Colon (tissue), 2 donors: Measurements from ENCODE around the gene IPO11.
"Not testable (repeated sequence)": the region's sequence is repeated elsewhere in the genome, so short reads cannot be mapped to it uniquely, and the experiment has no call there.

ENCODE experiments used
- FAIRE-seq: peaks from 2 replicates; lab custom pipeline; 2012; peaks lifted over from hg19 to GRCh38; lab: Jason Lieb, UNC
- donor health status: control.
- donor health status: control.

IPO11 gene

DNA sequence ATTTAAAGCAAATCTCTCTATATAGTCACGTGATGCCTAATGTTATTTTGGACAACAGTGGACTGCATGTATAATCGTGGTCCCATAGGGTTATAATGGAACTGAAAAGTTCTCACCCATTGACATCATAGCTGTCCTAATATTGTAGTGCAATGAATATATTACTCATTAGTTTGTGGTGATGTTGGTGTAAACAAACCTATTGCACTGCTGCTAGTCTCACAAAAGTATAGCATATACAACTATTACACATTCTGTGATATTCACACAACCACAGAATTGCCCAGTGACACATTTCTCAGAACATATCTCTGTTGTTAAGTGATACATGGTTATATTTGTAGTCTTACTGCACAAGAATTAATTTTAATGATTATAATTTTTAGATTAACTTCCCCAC is 37.7 kb downstream of the IPO11 start:
- FAIRE-seq: no peak

DNA sequence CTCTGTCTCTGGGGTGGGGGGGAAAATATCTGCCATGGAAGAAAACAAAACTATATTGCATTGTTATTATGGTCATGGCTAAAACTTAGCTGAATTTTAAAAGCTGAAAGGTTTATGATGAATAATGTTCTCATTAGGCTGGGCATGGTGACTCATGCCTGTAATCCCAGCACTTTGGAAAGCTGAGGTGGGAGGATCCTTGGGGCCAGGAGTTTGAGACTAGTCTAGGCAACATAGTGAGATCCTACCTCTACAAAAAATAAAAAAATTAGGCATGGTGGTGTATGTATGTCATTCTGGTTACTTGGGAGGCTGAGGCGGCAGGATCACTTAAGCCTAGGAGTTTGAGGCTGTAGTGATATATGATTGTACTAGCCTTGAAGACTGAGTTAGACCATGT is 44.5 kb downstream of the IPO11 start:
- no peak for FAIRE-seq

GRCh38 chr5:62460578-62460983 is 48.0 kb downstream of the IPO11 start:
- FAIRE-seq: peak; percentile 62

- FAIRE-seq: no peak
These were observed 49.0 kb downstream of the IPO11 start for GRCh38 chr5:62461561-62461960.

DNA sequence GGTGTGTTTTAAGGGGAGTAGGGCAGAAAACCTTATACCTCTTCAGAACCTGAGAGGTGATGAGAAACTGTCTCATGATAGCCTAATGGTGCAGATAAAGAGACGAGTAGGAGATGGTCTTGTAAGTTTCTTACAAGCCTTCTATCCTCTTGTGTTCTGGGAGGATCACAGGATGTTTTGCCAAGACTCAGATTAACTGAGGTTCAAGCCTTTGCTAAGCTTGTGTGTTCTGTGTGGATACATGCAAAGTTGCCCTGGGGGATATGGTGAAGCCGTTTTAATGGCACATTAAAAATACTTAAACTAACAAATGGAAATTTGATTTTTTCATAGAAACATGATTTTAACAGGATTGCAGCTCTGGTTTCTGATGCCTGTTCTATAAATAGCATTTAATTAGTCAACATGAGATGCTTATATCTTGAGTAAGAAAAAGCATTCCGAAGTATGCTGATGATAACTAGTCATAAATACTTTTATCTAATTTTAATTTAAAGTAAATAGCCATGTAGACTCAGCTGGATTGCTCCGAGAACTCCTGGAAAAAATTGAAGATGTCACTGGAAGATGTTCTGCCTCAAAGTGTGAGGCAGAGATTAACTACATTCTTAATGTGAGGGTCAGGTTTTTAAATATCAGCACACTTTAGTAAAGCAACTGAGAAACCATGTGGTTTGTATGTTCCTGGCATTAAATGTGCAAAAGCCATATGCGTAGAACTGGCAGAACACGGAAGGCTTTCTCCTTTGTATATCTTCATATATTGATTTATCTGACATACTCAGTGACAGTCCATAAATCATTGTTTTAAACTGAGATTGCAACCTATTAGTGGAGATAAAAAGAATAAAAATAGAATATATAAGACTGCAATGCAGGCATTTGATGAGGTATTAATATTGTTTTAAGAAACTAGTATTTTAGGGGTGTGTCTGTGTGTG is 53.7 kb downstream of the IPO11 start:
- no peak for FAIRE-seq

DNA sequence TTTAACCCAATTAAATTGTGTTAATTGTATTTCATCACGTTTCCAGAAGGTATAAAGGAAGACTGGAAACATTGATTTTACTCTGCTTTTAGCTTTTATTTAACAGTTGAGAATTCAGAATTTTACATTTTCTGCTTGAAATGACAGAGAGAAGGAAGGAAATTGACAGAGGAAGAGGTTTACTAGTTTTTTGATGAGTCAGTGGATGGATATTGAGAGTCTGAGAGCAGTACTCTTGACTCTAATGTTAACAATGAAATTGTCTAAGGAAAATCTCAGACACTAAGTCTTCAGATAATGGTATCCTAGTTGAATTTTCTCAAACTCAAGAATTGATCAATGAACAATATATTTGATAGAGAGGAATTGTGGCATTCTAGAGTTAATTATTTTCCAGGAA is 60.6 kb downstream of the IPO11 start:
- FAIRE-seq: no peak

DNA sequence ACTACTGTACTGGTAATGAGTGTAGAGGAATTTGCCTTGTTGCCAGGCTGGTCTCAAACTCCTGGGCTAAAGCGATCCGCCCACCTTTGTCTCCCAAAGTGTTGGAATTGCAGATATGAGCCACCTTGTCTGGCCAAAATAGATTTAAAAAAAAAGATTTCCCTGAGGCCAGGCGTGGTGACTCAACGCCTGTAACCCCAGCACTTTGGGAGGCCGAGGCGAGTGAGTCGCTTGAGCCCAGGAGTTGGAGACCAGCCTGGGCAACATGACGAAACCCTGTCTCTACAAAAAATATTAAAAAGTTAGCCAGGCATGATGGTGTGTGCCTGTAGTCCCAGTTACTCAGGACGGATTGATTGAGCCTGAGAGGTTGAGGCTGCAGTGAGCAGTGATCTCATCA is 62.5 kb downstream of the IPO11 start:
- FAIRE-seq: no peak

DNA sequence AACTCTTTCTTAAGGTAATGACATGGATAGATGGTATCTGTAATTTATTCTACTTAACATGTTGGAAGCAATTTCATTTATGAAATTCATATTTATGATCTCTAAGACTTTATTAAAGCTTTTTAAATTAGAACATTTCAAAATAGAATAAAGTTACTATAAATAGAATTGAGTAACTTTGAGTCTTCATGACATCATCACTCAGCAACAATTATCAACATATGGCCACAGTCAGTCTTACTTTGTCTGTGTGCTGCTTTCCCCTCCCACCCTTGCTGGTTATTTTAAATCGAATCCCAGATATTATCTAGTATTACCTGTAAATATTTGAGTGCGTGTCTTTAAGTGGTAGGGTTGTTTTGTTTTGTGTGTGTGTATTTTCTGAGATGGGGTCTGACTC is 65.2 kb downstream of the IPO11 start:
- FAIRE-seq: peak; percentile 45

DNA sequence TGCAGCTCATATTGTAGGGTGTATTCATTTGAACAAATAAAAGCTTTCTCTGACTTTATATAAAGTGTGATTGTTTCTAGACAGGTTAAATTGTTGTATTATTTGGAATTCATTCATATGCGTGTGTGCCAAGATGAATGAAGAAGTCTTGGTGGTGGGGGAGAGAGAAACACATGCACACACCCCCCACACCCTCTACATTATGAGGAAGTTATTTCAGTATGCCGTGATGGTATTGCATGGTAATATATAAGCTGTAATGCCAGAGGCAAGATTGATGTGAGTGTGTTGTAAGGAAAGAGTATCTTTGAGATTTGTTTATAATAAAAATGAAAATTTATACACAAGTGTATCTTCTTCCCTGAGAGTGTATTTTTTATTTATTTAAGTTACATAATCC is 71.0 kb downstream of the IPO11 start:
- no peak for FAIRE-seq

DNA sequence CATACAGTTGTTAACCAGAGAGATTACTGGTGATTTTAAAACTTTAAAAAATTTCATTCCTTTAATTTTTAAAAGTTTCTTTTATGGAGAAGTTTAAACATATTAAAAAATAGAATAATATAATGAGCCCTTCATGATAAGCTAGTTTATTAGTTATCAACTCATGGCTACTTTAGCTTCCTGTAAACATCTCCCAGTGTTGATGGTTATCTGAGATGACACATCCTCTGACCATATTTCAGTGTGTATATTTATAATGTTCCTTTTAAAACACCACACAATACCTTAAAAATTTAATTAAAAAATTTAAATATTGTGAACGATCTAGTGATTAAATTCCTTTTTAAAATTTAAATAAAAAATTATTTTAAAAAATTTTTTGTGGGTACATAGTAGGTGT is 74.1 kb downstream of the IPO11 start:
- peak; percentile 45 for FAIRE-seq

- no peak for FAIRE-seq
These were observed 76.0 kb downstream of the IPO11 start for GRCh38 chr5:62488531-62488930.

- FAIRE-seq: no peak
These were observed 76.9 kb downstream of the IPO11 start for GRCh38 chr5:62489471-62489870.

- no peak for FAIRE-seq
These were observed 82.2 kb downstream of the IPO11 start for GRCh38 chr5:62494772-62495171.

DNA sequence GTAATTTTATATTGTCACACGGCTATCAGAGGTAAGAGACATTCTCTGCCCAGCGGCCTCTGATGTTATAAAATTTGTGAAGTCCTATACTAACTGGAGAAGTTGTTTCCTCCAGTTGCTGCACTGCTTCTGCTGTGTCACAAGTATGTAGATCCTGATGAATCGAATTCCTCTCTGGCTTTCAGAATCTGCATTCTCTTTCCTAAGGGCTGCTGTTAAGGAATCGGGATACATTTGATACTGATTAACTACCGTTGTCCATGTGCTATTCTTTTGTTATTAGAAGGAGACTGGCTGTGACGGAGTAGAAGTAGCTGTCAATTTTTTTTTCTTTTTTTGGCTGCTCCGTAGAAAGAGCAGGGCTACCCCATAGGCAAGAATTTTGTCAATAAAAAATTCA is 84.3 kb downstream of the IPO11 start:
- no peak for FAIRE-seq

DNA sequence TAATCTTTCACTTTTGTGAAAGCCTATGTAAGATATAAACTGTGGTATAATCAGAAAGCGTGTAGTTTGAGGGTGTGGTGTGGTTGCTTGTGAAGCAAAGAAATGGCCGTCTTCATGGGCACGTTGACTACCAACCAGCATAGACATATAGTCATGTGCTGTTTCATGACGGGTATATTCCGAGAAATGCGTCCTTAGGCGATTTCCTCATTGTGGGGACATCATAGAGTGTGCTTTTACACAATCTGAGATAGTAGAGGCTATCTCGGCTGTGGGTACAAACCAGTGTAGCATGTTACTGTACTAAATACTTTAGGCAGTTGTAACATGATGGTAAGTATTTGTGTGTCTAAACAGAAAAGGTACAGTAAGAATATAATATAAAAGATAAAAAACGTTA is 86.4 kb downstream of the IPO11 start:
- FAIRE-seq: no peak

DNA sequence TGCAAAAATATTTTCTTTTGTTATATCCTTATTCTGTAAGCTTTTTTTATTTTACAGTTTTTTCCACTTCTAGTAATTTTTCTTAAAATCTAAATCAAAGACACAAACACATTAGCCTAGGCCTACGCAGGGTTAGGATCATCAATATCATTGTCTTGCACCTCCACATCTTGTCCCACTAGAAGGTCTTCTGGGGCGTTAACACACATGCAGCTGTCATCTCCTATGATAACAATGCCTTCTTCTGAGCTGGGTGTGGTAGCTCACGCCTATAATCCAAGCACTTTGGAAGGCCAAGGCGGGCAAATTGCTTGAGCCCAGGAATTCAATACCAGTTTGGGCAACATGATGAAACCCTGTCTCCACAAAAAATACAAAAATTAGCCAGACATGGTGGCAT is 87.2 kb downstream of the IPO11 start:
- no peak for FAIRE-seq

DNA sequence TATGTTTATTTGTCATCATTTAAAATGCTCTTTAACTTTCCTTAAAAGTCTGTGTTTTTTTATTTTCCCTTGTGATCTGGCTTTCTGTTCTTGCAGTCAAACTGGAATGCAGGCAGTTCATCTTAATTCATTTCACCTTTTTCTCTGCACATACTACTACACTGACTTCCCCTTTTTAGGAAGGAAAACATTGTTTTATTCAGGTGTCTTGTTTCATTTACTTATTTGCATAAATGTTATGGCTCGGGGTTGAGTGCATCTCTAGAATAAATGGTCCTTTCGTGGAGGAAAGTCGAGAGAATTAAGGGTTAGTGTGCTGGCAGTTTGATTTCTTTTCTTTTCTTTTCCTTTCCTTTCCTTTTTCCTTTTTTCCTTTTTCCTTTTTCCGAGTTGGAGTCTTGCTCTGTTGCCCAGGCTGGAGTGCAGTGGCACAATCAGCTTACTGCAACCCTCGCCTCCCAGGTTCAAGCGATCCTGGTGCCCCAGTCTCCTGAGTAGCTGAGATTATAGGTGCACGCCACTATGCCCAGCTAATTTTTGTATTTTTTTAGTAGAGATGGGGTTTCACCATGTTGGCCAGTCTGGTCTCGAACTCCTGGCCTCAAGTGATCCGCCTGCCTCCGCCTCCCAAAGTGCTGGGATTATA is 90.0 kb downstream of the IPO11 start:
- FAIRE-seq: no peak

GRCh38 chr5:62504129-62504528 is 91.6 kb downstream of the IPO11 start:
- no peak for FAIRE-seq

DNA sequence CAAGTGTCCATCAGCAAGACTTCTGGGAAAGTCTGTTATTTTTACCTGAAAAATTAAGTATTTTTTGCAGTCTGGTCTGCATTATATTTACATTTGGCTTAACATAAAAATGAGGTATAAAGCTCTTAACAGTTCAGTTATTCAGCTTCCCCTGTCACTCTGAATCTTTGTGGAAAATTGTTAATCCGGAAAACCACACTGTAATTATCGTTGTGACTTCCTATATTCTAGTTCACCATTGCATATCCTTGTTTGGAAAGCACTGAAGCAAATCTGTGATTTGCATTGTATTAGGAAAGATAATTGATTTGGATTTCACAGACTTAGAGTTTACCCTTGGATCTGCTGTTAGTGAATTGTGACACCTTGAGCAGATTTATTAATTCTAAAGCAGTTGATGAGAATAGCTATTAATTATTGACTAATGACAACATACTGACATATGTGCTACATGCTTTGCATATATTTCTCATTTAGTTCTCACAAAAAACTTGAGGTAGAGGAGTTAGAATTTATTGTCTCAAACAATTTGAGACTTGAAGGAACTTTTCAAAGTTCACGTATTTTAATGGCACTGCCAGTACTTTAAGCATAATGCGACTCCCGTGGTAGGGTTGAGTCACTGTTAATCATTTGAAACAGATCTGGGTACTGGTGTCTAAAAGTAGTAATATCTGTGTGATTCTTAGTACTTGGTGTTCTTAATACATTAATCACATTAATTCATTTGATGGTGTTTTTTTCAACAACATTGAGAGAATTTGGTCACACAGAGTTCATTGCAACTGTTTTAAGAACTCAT is 94.3 kb downstream of the IPO11 start:
- FAIRE-seq: no peak

DNA sequence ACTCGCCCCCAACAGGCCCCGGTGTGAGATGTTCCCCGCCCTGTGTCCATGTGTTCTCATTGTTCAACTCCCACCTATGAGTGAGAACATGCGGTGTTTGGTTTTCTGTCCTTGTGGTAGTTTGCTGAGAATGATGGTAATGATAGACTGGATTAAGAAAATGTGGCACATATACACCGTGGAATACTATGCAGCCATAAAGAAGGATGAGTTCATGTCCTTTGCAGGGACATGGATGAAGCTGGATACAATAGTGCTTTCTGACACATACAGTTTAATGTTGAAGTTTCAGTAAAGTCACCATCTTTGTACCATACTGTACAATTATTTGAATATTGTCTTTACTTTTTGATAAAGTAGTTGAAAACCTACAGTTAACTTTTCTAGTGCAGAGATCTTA is 96.2 kb downstream of the IPO11 start:
- FAIRE-seq: not testable (repeated sequence)

GRCh38 chr5:62509806-62510205 is 97.2 kb downstream of the IPO11 start:
- FAIRE-seq: no peak

DNA sequence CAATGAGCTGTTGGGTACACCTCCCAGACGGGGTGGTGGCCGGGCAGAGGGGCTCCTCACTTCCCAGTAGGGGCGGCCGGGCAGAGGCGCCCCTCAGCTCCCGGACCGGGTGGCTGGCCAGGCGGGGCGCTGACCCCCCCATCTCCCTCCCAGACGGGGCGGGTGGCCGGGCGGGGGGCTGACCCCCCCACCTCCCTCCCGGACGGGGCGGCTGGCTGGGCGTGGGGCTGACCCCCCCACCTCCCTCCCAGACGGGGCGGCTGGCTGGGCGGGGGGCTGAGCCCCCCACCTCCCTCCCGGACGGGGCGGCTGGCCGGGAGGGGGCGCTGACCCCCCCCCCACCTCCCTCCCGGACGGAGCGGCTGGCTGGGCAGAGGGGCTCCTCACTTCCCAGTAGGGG is 100.5 kb downstream of the IPO11 start:
- not testable (repeated sequence) for FAIRE-seq
